HG02642 (cell line): ENCODE results near the gene BICRA.
"Not testable (repeated sequence)": the region's sequence is repeated elsewhere in the genome, so short reads cannot be mapped to it uniquely, and the experiment has no call there.

Experiments used
- ATAC-seq: cut with Tn5 transposase; IDR thresholded peaks from one replicate; pipeline ENCODE4 v1.9.1; 2021; ENCODE audit warnings: mild to moderate bottlenecking; ENCODE audit not compliant: unreplicated experiment, poor library complexity

BICRA gene

DNA sequence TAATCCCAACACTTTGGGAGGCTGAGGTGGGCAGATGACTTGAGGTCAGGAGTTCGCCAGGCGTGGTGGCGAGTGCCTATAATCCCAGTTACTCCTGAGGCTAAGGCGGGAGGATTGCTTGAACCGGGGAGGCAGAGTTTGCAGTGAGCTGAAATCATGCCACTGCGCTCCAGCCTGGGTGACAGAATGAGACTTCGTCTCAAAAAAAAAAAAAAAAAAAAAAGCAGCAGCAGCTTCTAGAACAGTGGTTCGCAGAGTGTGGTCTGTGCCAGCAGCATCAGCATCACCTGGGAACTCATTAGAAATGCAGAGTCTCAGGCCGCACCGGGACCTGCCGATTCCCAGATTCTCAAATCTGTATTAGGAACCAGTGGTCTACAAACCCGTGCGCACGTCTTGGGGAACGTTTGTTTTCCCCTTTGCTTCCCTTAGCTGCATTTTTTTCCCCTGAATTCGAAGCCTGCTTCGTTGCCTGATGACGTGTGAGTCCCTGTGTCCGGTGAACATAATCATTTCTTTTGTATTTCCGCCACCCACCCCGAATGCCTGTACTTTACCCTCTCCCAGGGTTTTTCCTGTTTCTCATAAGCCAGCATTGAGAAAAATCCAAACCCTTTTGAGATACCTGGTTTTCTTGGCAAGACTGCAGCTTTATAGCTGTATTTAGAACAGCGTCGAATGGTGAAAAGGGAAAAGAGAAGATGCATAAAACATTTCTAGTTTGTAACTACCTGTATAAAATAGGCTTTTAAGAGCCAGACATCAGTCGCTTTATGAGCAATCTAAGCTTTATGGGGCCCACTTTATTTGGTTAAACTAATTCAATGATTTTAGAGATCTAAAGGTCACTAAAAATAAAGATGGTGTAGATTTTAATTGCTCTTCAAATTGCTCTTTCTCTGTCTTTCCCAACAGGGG, 49.8 kb downstream of the BICRA start:
- ATAC-seq, result no peak

DNA sequence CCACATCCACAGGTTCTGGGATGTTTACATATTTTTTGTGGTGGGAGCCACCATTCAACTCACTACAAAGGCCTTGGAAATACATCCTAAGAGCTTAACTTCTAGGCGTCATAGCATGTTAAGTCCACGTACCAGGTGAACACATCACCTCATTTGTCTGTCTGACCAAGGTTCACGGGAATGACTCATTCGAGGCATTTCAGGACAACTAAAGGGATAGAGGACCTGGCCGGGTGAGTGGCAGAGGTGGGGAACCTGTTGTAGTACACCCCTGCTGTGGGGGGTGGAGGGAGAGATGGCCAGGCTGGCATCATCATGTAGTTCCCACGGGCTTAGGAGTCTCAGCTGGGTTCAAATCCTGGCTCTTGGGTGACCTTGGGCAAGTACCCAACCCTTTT, 51.5 kb downstream of the BICRA start:
- no peak for ATAC-seq

DNA sequence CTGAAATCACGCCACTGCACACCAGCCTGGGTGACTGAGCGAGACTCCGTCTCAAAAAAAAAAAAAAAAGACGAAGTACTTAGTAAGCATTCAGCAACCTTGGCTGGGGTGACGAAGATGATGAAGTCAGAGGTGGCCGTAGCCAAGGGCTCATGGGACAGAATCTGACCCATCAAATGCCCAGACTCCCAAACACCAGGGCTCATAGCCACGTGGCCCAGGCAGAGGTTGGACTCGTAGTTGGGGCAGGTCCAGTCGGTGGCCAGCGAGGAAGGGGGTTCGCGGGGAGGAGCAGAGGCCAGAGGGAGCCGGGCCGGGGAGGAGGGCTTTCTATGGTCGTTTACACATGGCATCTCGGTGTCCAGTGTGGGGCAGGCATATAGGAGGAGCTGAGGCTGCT, 52.2 kb downstream of the BICRA start:
- ATAC-seq, result no peak

DNA sequence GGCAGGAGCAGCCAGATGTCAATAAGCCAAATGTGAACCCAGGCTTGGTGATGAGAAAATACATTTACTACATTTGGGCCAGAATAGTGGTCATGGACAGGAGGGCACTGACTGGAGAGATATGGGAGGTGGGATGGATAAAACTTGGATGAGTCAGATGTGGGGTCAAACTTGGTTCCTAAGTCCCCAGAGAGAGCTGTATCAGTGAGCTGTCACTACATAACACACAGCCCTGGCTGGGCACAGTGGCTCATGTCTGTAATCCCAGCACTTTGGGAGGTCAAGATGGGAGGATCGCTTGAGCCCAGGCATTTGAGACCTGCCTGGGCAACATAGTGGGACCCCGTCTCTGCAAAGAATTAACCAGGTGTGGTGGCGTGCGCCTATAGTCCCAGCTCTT, 52.7 kb downstream of the BICRA start:
- ATAC-seq, result no peak

DNA sequence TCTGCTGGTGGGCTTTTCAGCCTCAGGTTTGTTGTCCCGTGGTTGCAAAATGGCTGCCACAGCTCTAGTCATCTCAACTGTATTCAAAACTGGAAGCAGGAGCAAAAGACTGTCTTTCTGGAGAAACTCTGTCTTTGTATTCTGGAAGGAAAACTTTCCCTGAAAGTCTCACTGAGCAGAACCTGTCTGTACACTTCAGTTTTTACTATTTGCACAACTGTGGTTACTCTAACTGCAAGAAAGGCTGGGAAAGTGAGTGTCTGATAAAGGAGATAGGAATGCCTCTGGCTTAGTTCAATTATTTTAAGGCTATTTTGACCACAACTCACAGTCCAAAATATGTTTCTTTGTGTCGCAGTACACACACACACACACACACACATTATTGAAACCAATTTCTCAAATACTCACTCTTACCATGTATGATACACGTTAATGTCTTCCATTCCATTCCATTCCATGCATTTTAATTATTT, 54.5 kb downstream of the BICRA start:
- no peak for ATAC-seq

DNA sequence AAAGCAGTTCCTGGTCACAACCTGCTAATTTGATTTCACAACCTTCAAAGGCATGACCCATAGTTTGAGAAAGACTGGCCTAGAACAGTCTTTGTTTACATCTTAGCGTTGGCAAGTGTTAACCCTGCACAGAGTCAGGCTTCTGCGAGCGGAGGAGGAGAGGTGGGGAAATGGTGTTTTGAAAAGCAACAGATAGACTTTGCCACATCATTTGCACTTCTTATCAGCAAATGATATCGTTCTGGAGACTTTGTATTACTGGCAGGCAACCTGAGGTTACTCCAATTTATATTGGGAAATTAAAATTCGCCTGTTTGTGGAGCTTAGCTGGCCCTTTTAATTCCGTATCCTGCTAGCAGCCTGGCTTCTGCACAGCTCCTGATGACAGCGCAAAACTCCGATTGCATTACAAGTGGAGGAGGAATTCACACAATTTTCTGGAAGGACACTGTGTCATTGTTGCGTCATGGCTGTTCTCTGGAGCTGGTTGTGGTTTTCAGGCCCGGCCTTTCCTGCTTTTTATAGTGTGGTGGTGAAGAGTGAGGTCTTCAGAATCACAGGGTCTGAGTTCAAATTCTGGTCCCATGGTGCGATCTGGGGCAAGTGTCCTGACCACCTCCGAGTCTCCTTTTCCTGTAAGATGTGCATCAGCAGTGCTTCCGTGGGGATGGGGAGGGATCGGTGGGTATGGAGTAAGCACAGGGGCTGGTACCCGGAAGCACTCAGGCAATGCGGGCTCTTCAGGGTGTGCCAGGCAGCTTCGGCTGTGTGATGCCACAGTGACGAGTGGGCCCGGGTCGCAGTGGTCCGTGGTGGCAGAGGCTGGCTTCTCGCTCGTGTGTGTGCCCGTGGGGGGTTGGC, 55.2 kb downstream of the BICRA start:
- ATAC-seq, result no peak

DNA sequence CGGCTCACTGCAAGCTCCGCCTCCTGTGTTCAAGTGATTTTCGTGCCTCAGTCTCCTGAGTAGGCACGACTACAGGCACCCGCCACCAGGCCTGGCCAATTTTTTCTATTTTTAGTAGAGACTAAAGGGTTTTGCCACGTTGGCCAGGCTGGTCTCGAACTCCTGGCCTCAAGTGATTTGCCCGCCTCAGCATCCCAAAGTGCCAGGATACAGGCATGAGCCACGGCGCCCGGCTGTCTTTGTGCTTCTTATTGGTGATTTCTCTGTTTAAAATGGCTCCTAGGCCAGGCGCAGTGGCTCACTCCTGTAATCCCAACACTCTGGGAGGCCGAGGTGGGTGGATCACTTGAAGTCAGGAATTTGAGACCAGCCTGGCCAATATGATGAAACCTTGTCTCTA, 59.6 kb downstream of the BICRA start:
- not testable (repeated sequence) for ATAC-seq

DNA sequence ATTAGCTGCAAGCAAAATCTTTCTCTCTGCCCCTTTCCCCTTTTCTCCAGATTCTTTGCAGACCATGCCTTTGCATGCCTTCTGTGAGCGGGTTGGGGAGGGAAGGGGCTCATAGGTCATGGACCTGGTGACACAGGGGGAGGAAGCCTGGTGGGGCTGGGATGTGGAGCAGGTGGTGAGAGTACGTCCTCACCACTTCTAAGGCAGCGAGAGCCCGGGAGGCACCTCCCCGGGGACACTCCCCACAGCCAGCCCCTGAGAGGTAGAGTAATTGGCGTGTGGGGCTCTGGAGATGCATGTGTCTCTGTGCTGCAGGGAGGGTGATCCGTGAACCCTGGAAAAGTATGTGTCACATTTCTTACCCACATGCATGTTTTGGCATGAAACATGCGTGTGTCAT, 61.8 kb downstream of the BICRA start:
- ATAC-seq, result no peak

DNA sequence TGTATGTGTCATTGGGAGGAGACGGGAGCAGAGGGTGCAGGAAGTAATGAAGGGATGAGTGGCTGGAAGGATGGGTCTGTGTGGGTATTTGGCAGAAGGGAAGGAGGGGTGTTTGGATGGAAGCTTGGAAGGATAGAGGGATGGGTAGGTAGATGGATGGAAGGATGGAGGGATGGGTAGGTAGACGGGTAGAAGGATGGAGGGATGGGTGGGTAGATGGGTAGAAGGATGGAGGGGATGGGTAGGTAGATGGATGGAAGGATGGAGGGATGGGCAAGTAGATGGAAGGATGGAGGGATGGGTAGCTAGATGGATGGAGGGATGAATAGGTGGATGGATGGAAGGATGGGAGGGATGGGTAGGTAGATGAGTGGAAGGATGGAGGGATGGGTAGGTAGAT, 62.6 kb downstream of the BICRA start:
- no peak for ATAC-seq

DNA sequence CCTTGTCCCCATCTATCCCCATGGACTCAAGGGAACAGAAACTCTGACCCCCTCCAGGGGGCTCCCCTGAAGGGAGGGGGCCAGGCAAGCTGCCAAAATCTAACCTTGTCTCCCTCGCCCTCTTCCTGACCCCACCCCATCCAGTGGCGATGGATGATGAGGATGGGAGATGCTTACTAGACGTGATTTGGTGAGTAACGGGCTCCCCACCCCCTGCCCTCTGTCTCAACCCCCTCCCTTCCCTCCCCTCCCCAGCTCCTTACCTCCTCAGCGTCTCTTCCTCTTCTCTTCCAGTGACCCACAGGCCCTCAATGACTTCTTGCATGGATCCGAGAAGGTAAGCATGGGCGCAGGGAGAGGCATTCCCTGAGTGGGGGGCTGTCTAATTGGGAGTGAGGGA, 64.5 kb downstream of the BICRA start:
- ATAC-seq, result no peak

DNA sequence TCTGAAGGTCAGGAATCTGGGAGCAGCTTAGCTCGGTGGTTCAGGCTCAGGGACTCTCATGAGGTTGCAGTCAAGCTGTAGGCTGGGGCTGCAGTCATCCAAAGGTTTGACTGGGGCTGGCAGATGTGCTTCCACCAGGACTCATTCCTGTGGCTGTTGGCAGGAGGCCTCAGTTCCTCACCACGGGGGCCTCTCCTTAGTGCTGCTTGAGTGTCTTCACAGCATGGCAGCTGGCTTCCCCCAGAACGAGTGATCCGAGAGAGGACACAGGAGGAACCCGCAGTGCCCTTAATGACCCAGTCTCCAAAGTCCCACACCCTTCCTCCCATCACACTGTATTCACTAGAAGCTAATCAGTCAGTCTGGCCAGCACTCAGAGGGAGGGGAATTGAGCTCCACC, 65.6 kb downstream of the BICRA start:
- ATAC-seq, result no peak

DNA sequence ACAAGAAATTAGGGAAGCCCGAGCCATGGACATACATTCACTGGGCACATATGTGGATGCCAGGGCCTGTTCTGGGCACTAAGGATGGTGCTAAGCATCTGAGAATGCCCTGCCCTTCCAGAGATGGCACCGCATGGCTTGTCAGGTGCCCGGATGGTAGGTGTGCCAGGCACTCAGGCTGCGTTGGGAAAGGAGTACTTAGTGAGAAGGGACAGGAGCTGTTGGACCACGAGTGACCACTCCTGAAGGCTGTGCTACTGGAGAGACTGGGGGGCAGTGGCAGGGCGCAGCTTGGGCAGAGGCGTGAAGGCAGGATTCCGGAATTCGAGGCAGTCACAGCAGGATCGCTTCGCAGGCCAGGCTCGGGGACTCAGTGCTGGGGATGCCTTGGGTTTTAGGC, 66.3 kb downstream of the BICRA start:
- no peak for ATAC-seq

DNA sequence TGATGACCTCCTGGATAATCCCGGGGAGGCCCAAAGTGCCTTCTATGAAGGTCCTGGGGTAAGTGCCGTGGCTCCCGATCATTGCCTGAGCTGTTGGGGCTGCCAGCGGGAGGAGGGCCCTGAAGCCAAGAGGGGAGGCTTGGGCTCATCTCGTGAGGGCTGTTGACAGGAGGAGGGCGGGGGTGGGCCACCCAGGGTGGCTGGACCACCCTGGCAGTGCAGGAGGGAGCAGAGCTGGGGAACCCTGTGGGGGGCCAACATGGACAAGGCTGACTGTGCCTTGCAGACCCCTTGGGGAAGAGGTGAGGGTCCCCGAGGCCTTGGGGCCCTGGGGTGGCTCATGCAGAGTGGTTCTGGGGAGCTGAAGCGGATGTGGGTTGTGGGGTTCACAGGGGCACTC, 66.9 kb downstream of the BICRA start:
- no peak for ATAC-seq

DNA sequence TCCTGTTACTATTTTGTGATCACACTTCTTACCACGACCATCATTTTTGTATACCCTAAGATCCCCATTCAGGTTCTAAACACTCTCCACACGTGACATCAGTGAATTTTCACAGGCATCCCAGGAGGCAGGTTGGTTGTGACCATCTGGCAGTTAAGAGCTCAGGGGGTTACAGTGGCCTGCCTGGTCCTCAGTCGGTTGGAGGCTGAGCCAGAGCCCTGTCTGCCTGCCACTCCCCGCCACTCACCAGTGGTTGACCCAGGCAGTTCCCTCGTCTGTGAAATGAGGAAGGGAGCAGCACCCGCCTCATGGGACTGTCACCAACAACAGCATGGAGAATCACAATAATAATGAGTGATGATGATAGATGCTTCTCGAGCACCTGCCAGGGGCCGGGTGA, 67.9 kb downstream of the BICRA start:
- no peak for ATAC-seq

DNA sequence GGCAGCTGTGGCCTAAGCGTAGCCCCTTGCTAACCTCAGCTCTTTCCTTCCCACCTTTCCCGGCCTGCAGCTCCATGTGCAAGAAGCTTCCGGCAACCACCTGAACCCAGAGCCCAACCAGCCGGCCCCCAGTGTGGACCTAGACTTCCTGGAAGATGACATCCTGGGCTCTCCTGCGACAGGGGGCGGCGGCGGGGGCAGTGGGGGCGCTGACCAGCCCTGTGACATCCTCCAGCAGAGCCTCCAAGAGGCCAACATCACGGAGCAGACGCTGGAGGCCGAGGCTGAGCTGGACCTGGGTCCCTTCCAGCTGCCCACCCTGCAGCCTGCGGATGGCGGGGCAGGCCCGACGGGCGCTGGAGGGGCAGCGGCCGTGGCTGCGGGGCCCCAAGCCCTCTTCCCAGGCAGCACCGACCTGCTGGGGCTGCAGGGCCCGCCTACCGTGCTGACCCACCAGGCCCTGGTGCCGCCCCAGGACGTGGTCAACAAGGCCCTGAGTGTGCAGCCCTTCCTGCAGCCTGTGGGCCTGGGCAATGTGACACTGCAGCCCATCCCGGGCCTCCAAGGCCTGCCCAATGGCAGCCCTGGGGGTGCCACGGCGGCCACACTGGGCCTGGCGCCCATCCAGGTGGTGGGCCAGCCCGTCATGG, 70.4 kb downstream of the BICRA start:
- no peak for ATAC-seq

DNA sequence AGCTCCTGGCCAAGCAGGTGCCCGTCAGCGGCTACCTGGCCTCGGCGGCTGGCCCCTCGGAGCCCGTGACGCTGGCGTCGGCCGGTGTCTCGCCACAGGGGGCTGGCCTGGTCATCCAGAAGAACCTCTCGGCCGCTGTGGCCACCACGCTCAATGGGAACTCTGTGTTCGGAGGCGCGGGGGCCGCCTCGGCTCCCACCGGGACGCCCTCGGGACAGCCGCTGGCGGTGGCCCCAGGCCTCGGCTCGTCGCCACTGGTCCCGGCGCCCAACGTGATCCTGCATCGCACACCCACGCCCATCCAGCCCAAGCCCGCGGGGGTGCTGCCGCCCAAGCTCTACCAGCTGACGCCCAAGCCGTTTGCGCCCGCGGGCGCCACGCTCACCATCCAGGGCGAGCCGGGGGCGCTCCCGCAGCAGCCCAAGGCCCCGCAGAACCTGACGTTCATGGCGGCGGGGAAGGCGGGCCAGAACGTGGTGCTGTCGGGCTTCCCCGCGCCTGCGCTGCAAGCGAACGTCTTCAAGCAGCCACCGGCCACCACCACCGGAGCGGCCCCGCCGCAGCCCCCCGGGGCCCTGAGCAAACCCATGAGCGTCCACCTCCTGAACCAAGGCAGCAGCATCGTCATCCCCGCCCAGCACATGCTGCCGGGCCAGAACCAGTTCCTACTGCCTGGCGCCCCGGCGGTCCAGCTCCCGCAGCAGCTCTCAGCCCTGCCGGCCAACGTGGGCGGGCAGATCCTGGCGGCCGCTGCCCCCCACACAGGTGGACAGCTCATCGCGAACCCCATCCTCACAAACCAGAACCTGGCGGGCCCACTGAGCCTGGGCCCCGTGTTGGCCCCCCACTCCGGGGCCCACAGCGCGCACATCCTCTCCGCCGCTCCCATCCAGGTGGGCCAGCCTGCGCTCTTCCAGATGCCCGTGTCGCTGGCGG, 71.3 kb downstream of the BICRA start:
- no peak for ATAC-seq

DNA sequence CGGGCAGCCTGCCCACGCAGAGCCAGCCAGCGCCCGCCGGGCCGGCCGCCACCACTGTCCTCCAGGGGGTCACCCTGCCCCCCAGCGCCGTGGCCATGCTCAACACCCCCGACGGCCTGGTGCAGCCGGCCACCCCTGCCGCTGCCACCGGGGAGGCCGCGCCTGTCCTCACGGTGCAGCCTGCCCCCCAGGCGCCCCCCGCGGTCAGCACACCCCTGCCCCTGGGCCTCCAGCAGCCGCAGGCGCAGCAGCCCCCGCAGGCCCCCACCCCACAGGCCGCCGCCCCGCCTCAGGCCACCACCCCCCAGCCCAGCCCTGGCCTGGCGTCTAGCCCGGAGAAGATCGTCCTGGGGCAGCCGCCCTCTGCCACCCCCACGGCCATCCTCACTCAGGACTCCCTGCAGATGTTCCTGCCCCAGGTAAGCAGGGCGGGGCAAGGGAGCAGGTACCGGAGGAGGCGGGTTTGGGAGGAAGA, 72.0 kb downstream of the BICRA start:
- ATAC-seq, result no peak

DNA sequence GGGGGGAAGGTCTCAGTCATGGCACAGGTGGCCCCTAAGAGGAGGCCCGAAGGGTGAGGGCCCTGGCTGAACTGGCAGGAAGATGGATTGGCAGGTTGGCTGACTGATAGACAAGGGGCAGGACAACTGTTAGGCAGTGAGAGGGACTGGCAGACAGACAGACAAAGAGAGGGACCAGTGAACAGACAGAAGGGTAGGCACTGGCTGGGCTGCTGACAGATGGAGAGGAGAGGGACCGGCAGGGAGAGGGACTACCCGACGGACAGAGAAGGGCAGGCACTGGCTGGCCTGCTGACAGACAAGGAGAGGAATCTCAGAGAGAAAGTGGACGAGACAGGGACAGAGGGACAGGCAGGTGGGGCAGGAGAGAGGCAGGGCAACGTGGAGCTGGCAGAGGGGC, 72.5 kb downstream of the BICRA start:
- no peak for ATAC-seq

DNA sequence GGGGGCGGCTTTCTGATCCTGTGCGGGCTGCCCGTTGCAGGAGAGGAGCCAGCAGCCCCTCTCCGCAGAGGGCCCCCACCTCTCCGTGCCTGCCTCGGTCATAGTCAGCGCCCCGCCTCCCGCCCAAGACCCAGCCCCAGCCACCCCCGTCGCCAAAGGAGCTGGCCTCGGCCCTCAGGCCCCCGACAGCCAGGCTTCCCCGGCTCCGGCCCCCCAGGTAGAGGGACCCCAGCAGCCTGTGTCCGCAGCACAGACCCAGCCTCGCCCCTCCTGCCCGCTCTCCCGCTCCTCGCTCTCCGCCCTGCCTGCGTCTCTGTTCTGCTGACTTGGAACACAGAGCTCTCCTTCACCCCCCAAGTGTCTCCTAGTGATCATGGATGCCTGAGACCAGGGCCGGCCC, 73.0 kb downstream of the BICRA start:
- no peak for ATAC-seq

DNA sequence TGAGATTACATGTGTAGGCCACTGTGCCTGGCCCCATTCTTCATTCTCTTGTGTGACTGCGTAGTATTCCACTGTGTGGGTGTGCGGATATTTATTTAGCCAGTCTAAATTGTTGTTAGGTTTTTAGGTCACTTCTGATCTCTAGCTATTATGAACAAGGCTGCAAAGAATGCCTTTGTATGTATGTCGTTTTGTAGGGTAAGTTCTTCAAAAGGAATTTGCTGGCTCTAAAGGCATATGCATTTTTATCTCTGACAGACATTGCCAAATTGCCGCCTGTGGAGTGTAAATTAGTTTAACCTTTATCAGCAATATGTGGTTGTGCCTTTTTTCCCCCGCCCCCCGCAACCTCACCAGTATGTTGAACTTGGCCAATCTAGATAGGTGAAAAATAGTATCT, 74.0 kb downstream of the BICRA start:
- no peak for ATAC-seq
